WTC11 (cell line): Measurements from ENCODE around the gene KRT34. TPM values are rescaled to one million over a fixed set of nuclear protein-coding genes. Genes with fewer than 3 reads are reported as not detected.
"Not testable (repeated sequence)": the region's sequence is repeated elsewhere in the genome, so short reads cannot be mapped to it uniquely, and the experiment has no call there.

Experiments used
- ATAC-seq: fragments of 200-7000 bp; cut with Tn5 transposase; 2 replicates; pipeline ENCODE4 v1.10.0; 2021; ENCODE audit warnings: mild to moderate bottlenecking, moderate library complexity
- CTCF ChIA-PET: fragments of 300-600 bp; sonication (Branson Sonifier 250); formaldehyde crosslinking; loops from one replicate; lab custom pipeline; 2021; ENCODE audit warnings: antibody characterized with exemption; lab: Charles Lee
- POLR2A ChIA-PET: fragments of 350-600 bp; sonication (Branson Sonifier 250); formaldehyde crosslinking; loops from one replicate; lab custom pipeline; 2021; ENCODE audit warnings: antibody characterized with exemption; lab: Charles Lee
- DNase-seq: peaks from one replicate; pipeline ENCODE4 v3.0.0; 2021; ENCODE audit warnings: low spot score
- H3K27ac Mint-ChIP-seq: 2 replicates; pipeline ENCODE4 v1.8.0; 2021; ENCODE audit warnings: mixed read lengths
- H3K27me3 Mint-ChIP-seq: 2 replicates; pipeline ENCODE4 v1.8.0; 2021; ENCODE audit warnings: low read depth, mild to moderate bottlenecking, moderate library complexity, mixed read lengths
- H3K36me3 Mint-ChIP-seq: 2 replicates; pipeline ENCODE4 v1.8.0; 2021; ENCODE audit warnings: mixed read lengths
- H3K4me1 Mint-ChIP-seq: 2 replicates; pipeline ENCODE4 v1.8.0; 2022; ENCODE audit warnings: mixed read lengths
- H3K4me3 Mint-ChIP-seq: 2 replicates; pipeline ENCODE4 v1.8.0; 2021; ENCODE audit warnings: mild to moderate bottlenecking, moderate library complexity, mixed read lengths
- H3K9me3 Mint-ChIP-seq: 2 replicates; pipeline ENCODE4 v1.8.0; 2021; ENCODE audit warnings: mixed read lengths
- AR ChIP-seq: fragments of 250-450 bp; sonication (Bioruptor Pico); IDR thresholded peaks from 2 replicates; pipeline ENCODE4 v1.9.0; 2021; ENCODE audit warnings: mild to moderate bottlenecking
- CTCF ChIP-seq: fragments of 200-600 bp; IDR thresholded peaks from 2 replicates; pipeline ENCODE4 v1.8.0; 2022; ENCODE audit warnings: antibody characterized with exemption
- FOXP1 ChIP-seq: sonication (generic); formaldehyde crosslinking; IDR thresholded peaks from 2 replicates; pipeline ENCODE4 v1.8.0; 2022; ENCODE audit warnings: missing genetic modification reagents, mild to moderate bottlenecking, moderate library complexity, borderline replicate concordance
- FOXP4 ChIP-seq: sonication (generic); formaldehyde crosslinking; IDR thresholded peaks from 2 replicates; pipeline ENCODE4 v1.8.0; 2022; ENCODE audit warnings: mild to moderate bottlenecking, missing genetic modification reagents
- HMGXB4 ChIP-seq: sonication (generic); formaldehyde crosslinking; IDR thresholded peaks from 2 replicates; pipeline ENCODE4 v1.8.1; 2023; ENCODE audit warnings: mild to moderate bottlenecking, moderate library complexity, missing genetic modification reagents
- MAX ChIP-seq: sonication (generic); formaldehyde crosslinking; IDR thresholded peaks from 2 replicates; pipeline ENCODE4 v1.8.0; 2022; ENCODE audit warnings: mild to moderate bottlenecking, missing genetic modification reagents
- PRDM15 ChIP-seq: sonication (generic); formaldehyde crosslinking; IDR thresholded peaks from 2 replicates; pipeline ENCODE4 v1.8.0; 2022; ENCODE audit warnings: missing genetic modification reagents
- RELA ChIP-seq: sonication (generic); formaldehyde crosslinking; IDR thresholded peaks from 2 replicates; pipeline ENCODE4 v1.8.1; 2022; ENCODE audit warnings: missing genetic modification reagents, mild to moderate bottlenecking, borderline replicate concordance
- SMAD3 ChIP-seq: sonication (generic); formaldehyde crosslinking; IDR thresholded peaks from 2 replicates; pipeline ENCODE4 v1.8.0; 2022; ENCODE audit warnings: missing genetic modification reagents, mild to moderate bottlenecking, borderline replicate concordance
- SP1 ChIP-seq: sonication (generic); formaldehyde crosslinking; conservative IDR thresholded peaks from 2 replicates; pipeline ENCODE4 v1.8.1; 2022; ENCODE audit warnings: missing genetic modification reagents
- USF2 ChIP-seq: sonication (generic); formaldehyde crosslinking; IDR thresholded peaks from 2 replicates; pipeline ENCODE4 v1.8.1; 2023; ENCODE audit warnings: mild to moderate bottlenecking, missing genetic modification reagents, moderate library complexity
- ZBTB43 ChIP-seq: sonication (generic); formaldehyde crosslinking; IDR thresholded peaks from 2 replicates; pipeline ENCODE4 v1.8.1; 2023; ENCODE audit warnings: mild to moderate bottlenecking, missing genetic modification reagents
- ZNF138 ChIP-seq: sonication (generic); formaldehyde crosslinking; conservative IDR thresholded peaks from 2 replicates; pipeline ENCODE4 v1.8.1; 2022; ENCODE audit warnings: mild to moderate bottlenecking, moderate library complexity, missing genetic modification reagents
- ZNF263 ChIP-seq: sonication (generic); formaldehyde crosslinking; IDR thresholded peaks from 2 replicates; pipeline ENCODE4 v1.8.1; 2022; ENCODE audit warnings: low read depth, mild to moderate bottlenecking, moderate library complexity, missing genetic modification reagents
- total RNA-seq: library from RNA; stranded (reverse); gene quantifications from 3 replicates; pipeline ENCODE4 v1.2.3, GENCODE V29; 2021

The KRT34 gene
- total RNA-seq, 1 experiment from 2014 or later, result not detected

GRCh38 chr17:41351177-41351576 lies 30.9 kb downstream of the KRT34 start (continued):
- TF ChIP-seq ZNF138 (CRISPR knock-in tag) (no peak), FOXP1 (CRISPR knock-in tag) (no peak), PRDM15 (CRISPR knock-in tag) (no peak), SMAD3 (CRISPR knock-in tag) (no peak), SP1 (CRISPR knock-in tag) (no peak)

- H3K27ac Mint-ChIP-seq, POLR2A ChIA-PET, H3K27me3 Mint-ChIP-seq, H3K9me3 Mint-ChIP-seq, H3K4me1 Mint-ChIP-seq, DNase-seq, ATAC-seq, H3K4me3 Mint-ChIP-seq, H3K36me3 Mint-ChIP-seq: not testable (repeated sequence)
- CTCF ChIA-PET, result interaction anchor here (0.8 to 1.9 kb wide), 4 partner anchors 67 to 312 kb away, joined by 3 to 4 read pairs (median 4); no protein-coding TSS in a partner anchor
Observed at GRCh38 chr17:41350381-41350878, 31.7 kb downstream of the KRT34 start, which contains the start of gene KRT33A. Gene KRT33A (minus strand): TSS chr17:41350828. CDS start chr17:41350767, 61 bp downstream.

GRCh38 chr17:41347869-41348760 lies 34.0 kb downstream of the KRT34 start:
- no peaks in the 10 kb centered on the region for H3K4me1 Mint-ChIP-seq
- DNase-seq, result no peak
- H3K9me3 Mint-ChIP-seq, result peaks cover 13% of the 10 kb centered on the region
- H3K4me3 Mint-ChIP-seq, result no peak overlapping the region
- POLR2A ChIA-PET, result interaction anchor here (1.0 kb wide), 1 partner anchor 491 kb away, joined by 3 read pairs; no protein-coding TSS in a partner anchor
- ATAC-seq, result no peak
- CTCF ChIA-PET, result interaction anchor here (0.7 to 1.8 kb wide), 6 partner anchors 19 to 485 kb away, joined by 3 to 6 read pairs (median 4); no protein-coding TSS in a partner anchor
- no peak overlapping the region for H3K27ac Mint-ChIP-seq
- no peaks in the 10 kb centered on the region for H3K36me3 Mint-ChIP-seq
- peaks cover 3% of the 10 kb centered on the region for H3K27me3 Mint-ChIP-seq
- TF ChIP-seq CTCF (no peak), RELA (CRISPR knock-in tag) (no peak), ZBTB43 (CRISPR knock-in tag) (no peak), AR (CRISPR knock-in tag) (no peak), ZNF263 (no peak), HMGXB4 (no peak), USF2 (no peak), MAX (no peak), FOXP4 (no peak)
